Spleen (tissue), 7 donors: ENCODE measurements around the gene CALN1.

Experiments
- POLR2A ChIP-seq, 3 donors: fragments of 450-650 bp; IDR thresholded peaks; one replicate each; pipeline ENCODE4 v1.5.1; 2017; ENCODE audit warnings: antibody characterized with exemption in 3 of 3, mild to moderate bottlenecking in 1 of 3
- TF ChIP-seq, protein P1 (sequence below), 11 experiments: fragments of 200-600 bp in 7 of 11; fragments of 450-650 bp in 4 of 11; sonication (generic) in 4 of 11; IDR thresholded peaks in 8 of 11; conservative IDR thresholded peaks in 3 of 11; 1 replicate in 7 of 11; 2 replicates in 4 of 11; pipeline versions ENCODE4 v1.4.0 to v1.8.0; 2016 to 2021; ENCODE audit warnings: antibody characterized with exemption in 11 of 11, inconsistent platforms in 4 of 11, mild to moderate bottlenecking in 1 of 11
- donor health status: DM: no; HTN: no; CAD: no; lungs with moderate emphysema.
- donor health status: DM: no; HTN: no; CAD: no.
- donor health status: DM: no; HTN: no; CAD: no.

DNA sequence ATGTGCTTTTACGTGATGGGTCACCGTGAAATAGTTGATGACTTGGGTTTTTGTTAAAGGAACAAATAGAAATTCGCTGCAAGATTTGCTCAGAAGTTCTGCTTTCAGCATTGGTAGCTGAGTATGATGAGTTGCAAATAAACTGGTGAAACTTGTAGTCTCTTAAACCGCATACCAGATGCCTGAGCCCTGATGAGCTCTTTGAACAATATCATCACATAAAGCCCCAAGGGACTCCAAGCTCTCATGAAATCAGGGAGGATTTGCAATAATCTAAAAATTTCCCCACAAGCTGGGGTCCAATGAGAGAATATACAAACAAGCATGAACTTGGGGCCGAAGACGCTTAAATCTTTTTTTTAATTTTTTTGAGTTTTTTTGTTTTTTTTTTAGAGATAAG is 312.4 kb downstream of the CALN1 start:
- TF ChIP-seq, protein P1, sequence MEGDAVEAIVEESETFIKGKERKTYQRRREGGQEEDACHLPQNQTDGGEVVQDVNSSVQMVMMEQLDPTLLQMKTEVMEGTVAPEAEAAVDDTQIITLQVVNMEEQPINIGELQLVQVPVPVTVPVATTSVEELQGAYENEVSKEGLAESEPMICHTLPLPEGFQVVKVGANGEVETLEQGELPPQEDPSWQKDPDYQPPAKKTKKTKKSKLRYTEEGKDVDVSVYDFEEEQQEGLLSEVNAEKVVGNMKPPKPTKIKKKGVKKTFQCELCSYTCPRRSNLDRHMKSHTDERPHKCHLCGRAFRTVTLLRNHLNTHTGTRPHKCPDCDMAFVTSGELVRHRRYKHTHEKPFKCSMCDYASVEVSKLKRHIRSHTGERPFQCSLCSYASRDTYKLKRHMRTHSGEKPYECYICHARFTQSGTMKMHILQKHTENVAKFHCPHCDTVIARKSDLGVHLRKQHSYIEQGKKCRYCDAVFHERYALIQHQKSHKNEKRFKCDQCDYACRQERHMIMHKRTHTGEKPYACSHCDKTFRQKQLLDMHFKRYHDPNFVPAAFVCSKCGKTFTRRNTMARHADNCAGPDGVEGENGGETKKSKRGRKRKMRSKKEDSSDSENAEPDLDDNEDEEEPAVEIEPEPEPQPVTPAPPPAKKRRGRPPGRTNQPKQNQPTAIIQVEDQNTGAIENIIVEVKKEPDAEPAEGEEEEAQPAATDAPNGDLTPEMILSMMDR (IDR thresholded peaks at IDR 0.05 in 8 of 11, conservative IDR thresholded peaks at IDR 0.05 in 3 of 11) = no peak
- no peak for TF ChIP-seq POLR2A (IDR thresholded peaks at IDR 0.05)
